ENCODE results near the gene PRR18.

PRR18 gene

DNA sequence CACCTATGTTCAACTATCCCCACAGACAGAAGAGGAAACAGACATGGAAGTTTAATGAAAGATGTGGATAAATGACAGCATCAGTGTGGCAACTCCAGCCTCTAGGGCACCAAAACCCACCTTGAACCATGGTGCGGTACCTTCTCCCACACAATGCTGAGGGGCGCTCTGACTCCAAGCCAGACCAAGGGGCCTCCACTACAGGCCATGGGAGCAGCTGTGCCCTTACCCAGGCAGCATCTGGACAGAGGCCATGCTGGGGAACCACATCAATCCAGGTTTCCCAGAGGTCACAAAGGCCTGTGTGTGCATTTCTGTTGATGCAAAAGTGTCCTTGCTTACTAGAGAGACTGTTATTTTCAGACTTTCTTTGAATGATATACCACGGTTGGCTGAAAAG is 4.1 kb downstream of the PRR18 start:
- peaks cover 44% of the 10 kb centered on the region for H3K27me3 ChIP-seq (ENCODE audit: control insufficient read depth, insufficient read depth, low read length)
- no peaks in the 10 kb centered on the region for H3K9me3 ChIP-seq (ENCODE audit: control insufficient read depth, insufficient read depth, low read depth, low read length)
- H3K4me1 ChIP-seq (ENCODE audit: control insufficient read depth, insufficient read depth, low read length) = 0 out of 2 replicates have a peak, but pooled peaks cover 6% of the 10 kb centered on the region
- no peaks in the 10 kb centered on the region for H3K36me3 ChIP-seq (ENCODE audit: control insufficient read depth, insufficient read depth, low read length)
- no peak overlapping the region for H3K9ac ChIP-seq (ENCODE audit: low read length)
- no peak overlapping the region for H3K4me3 ChIP-seq (ENCODE audit: low read depth, low read length)
- H3K27ac ChIP-seq (ENCODE audit: low read depth, low read length) = no peak overlapping the region

DNA sequence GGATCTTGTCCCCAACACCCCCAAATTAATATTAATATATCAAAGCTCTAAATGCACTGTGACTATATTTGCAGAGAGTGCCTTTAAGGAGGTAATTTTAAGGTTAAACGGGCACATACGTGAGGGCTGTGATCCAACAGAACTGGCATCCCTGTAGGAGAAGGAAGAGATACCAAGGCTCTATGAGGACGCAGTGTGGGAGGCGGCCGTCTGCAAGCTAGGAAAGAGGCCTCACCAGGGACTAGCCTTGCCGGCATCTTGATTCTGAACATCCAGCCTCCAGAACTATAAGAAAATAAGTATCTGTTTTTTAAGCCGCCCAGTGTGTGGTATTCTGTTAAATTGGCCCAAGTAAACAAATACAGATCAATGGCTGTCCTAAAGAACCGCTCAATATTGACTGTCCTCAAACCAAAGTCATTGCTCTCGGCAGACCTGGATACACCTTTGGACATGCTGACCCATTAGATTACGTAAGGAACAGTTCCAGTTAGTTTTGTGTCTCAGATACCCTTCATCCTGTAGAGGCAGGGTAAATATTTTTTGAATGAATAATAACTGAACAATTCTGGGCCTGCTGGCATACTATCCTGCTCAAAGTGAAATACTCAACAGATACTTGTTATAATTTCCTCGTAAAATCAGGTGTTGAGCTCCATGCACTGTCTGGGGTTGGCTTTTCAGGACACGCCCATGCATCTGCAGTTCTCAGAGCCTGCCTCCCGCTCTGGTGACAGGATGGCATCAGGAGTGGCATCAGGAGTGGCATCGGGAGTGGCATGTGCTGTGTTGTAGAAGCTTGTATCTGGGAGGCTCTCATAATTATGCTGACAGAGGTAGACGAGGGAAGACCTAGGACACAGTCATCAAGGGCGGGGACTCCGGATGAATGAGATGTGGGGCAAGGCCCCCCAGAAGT is 6.3 kb downstream of the PRR18 start:
- Histone ChIP-seq H3K9ac (ENCODE audit: low read length) (no peak overlapping the region), H3K4me1 (ENCODE audit: control insufficient read depth, insufficient read depth, low read length) (no peaks in the 10 kb centered on the region), H3K27me3 (ENCODE audit: control insufficient read depth, insufficient read depth, low read length) (peaks cover 21% of the 10 kb centered on the region), H3K9me3 (ENCODE audit: control insufficient read depth, insufficient read depth, low read depth, low read length) (peaks cover 6% of the 10 kb centered on the region; the same call in 1 of the 2 replicates), H3K4me3 (ENCODE audit: low read depth, low read length) (no peak overlapping the region), H3K27ac (ENCODE audit: low read depth, low read length) (no peak overlapping the region), H3K36me3 (ENCODE audit: control insufficient read depth, insufficient read depth, low read length) (no peaks in the 10 kb centered on the region)

DNA sequence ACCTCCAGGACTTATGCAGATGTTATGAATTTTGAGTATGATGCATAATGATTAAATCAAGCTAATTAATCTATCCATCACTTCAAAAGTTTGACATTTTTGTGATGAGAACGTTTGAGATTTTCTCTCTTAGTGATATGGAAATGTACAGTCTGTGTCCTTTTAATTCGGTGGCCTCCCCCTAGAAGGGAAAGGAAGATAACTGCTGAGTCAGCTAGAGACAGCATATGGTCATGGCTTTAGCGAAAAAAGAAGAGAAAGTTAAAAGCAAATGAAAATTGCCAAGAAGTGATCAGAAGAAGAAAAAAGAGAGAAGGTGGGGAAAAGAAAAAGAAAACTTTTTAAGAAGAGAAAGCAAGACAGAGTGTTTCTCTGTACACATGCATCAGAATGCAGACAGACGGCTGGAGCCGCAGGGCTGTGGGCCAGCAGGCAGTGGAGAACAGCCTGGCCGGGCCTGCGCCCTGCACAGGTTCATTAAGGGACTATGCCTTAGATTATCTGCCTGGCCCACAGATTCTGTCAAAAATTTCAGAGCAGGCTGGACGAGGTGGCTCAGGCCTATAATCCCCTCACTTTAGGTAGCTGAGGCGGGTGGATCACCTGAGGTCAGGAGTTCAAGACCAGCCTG is 7.7 kb downstream of the PRR18 start:
- H3K27ac ChIP-seq (ENCODE audit: low read depth, low read length) = no peak overlapping the region
- H3K27me3 ChIP-seq (ENCODE audit: control insufficient read depth, insufficient read depth, low read length) = peaks cover 7% of the 10 kb centered on the region
- H3K36me3 ChIP-seq (ENCODE audit: control insufficient read depth, insufficient read depth, low read length) = no peaks in the 10 kb centered on the region
- peaks cover 20% of the 10 kb centered on the region; the same call in 1 of the 2 replicates for H3K9me3 ChIP-seq (ENCODE audit: control insufficient read depth, insufficient read depth, low read depth, low read length)
- H3K4me1 ChIP-seq (ENCODE audit: control insufficient read depth, insufficient read depth, low read length) = no peaks in the 10 kb centered on the region
- H3K9ac ChIP-seq (ENCODE audit: low read length) = no peak overlapping the region
- no peak overlapping the region for H3K4me3 ChIP-seq (ENCODE audit: low read depth, low read length)

DNA sequence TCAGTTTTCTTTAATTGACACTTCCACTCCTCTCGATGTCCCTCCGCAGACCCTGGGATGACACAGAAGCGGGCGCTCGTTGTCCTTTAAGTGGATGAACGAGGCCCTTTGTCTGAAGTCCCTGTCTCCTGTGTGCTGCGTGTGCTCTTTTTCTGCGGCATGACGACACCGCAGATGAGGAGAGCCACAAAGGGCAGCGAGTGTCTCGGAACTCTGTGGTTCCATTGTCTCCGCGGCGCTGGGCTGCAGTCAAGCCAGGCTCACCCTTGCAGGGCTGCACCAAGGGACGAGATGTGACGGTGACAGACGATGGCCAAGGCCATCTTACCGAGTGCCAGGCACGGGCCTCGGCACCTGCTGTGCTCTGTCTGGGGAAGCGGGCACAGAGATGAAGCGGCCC is 10.6 kb downstream of the PRR18 start:
- Histone ChIP-seq H3K27ac (ENCODE audit: low read depth, low read length) (no peak overlapping the region), H3K9me3 (ENCODE audit: control insufficient read depth, insufficient read depth, low read depth, low read length) (peaks cover 25% of the 10 kb centered on the region; the same call in 1 of the 2 replicates), H3K4me3 (ENCODE audit: low read depth, low read length) (no peak overlapping the region), H3K27me3 (ENCODE audit: control insufficient read depth, insufficient read depth, low read length) (no peaks in the 10 kb centered on the region), H3K36me3 (ENCODE audit: control insufficient read depth, insufficient read depth, low read length) (no peaks in the 10 kb centered on the region), H3K4me1 (ENCODE audit: control insufficient read depth, insufficient read depth, low read length) (no peaks in the 10 kb centered on the region), H3K9ac (ENCODE audit: low read length) (no peak overlapping the region)

DNA sequence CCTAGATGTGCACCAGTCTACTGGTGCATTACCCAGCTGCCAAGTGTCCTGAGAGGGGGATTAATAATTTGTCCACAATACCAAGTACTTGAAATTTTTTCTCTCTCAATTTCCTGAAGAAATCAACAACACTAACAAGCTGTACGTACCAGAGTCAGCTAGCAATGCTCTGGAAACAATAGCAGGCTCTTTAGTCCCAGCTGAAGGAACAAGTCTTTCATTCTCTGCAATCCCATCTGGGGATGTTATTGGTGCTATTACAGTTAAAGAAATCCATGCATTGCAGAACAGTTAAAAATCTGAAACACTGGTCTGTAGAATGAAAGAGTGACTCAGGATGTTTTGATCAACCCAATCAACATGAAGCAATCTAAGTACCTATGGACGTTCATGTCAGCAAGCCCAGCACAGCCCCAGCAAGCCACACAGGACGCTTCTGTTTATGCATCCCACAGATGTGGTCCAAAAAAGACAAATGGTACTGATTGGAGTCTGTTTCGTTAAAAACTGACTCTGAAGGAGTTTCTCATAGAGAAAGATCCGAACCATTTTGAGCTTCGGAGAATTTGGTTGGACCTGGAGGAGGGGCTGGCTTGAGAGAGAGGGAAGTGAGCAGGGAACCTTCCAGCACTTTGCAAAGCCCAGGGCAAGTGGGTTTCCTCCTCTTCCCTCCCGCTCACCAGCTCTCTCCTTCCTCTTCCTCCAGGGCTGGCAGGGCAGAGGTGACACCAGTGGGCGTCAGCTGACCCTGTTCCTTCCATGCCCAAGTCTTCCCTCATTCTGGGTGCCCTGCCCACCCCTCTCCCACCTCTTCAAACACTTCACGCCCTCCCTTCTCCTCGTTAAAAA is 11.9 kb downstream of the PRR18 start:
- no peak overlapping the region for H3K4me3 ChIP-seq (ENCODE audit: low read depth, low read length)
- H3K27ac ChIP-seq (ENCODE audit: low read depth, low read length) = no peak overlapping the region
- no peaks in the 10 kb centered on the region for H3K36me3 ChIP-seq (ENCODE audit: control insufficient read depth, insufficient read depth, low read length)
- H3K27me3 ChIP-seq (ENCODE audit: control insufficient read depth, insufficient read depth, low read length) = no peaks in the 10 kb centered on the region
- no peaks in the 10 kb centered on the region for H3K4me1 ChIP-seq (ENCODE audit: control insufficient read depth, insufficient read depth, low read length)
- H3K9ac ChIP-seq (ENCODE audit: low read length) = no peak overlapping the region
- H3K9me3 ChIP-seq (ENCODE audit: control insufficient read depth, insufficient read depth, low read depth, low read length) = peaks cover 25% of the 10 kb centered on the region; the same call in 1 of the 2 replicates

DNA sequence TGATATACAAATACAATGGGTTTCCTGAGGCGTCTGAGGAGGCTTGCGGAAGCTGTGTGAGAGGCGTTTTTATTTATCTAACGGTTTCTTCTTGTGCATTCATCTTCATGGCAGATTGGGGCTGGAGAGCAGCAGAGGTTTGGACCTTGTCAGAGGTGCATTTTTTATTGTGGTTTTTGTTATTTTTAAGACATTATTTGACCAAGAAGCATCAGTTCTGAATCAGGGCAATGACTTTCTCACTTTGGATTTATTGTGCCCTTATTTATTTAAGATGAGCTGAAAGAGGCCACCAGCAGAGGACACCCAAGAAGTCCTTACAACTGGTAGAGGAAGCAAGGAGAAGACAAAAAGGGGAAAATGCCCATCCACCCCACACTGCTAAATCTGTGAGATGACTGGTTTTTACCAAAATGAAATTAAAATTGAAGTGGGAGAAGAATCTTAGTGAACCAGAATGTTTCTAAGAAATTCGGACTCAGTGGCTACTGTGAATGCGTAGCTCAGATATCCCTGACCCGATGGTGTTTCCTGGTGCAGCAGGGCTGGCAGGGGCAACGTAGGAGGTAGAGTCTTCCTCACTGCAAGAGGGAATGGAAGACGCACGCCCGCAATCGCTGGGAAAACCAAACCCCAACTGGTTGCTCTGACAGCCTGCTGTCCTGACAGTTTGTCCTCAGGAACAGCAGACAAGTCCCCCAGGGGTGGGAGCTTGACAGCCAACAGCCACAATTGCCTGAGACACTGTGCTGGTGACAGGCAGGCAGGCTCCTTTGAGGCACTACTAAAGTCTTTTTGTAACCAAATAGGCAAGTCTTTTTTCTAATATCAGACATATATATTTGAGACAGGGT is 14.2 kb downstream of the PRR18 start:
- no peaks in the 10 kb centered on the region for H3K4me1 ChIP-seq (ENCODE audit: control insufficient read depth, insufficient read depth, low read length)
- no peaks in the 10 kb centered on the region for H3K36me3 ChIP-seq (ENCODE audit: control insufficient read depth, insufficient read depth, low read length)
- H3K9ac ChIP-seq (ENCODE audit: low read length) = no peak overlapping the region
- peaks cover 25% of the 10 kb centered on the region; the same call in 1 of the 2 replicates for H3K9me3 ChIP-seq (ENCODE audit: control insufficient read depth, insufficient read depth, low read depth, low read length)
- H3K27me3 ChIP-seq (ENCODE audit: control insufficient read depth, insufficient read depth, low read length) = no peaks in the 10 kb centered on the region
- H3K27ac ChIP-seq (ENCODE audit: low read depth, low read length) = no peak overlapping the region
- H3K4me3 ChIP-seq (ENCODE audit: low read depth, low read length) = no peak overlapping the region

DNA sequence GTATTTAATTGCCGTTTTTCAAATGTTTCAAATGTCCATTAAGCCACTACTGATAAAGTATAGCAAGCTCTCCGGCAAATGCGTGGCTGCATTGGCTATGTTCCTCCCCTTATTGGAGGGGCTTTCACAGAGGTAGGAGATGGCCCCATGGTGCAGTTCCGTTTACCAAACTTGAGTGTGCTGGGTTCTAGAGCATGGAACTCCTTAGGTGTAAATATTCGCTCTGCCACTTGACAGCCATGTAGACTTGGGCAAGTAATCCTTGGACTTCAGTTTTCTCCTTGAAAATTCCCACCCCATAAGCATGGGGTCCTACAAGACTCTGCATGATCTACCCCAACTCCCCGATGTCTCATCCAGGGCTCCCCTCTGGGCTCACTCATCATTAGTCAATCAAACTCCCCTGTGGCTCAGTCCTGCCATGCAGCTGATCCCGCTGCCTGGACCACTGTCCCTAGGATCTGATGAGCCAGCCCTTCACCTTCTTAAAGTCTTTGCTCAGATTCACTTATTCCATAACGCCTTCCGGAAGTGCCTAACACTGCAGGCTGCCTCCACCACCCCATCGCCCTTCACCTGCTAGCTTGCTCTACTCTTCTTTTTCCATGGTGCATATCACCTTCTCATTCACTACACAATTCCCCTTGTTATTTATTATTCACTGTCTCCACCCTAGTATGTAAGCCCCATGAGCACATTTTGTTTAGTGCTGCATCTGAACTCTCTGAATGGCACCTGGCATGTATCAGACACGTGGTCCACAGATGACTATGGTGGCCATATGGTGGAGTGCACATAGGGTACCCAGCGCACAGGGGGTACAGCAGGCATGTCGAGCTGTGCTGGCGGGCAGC is 18.8 kb downstream of the PRR18 start:
- Histone ChIP-seq H3K9ac (ENCODE audit: low read length) (no peak overlapping the region), H3K36me3 (ENCODE audit: control insufficient read depth, insufficient read depth, low read length) (no peaks in the 10 kb centered on the region), H3K27me3 (ENCODE audit: control insufficient read depth, insufficient read depth, low read length) (peaks cover 3% of the 10 kb centered on the region; the same call in 1 of the 2 replicates), H3K4me3 (ENCODE audit: low read depth, low read length) (no peak overlapping the region), H3K4me1 (ENCODE audit: control insufficient read depth, insufficient read depth, low read length) (peaks cover 6% of the 10 kb centered on the region; the same call in 1 of the 2 replicates), H3K9me3 (ENCODE audit: control insufficient read depth, insufficient read depth, low read depth, low read length) (no peaks in the 10 kb centered on the region), H3K27ac (ENCODE audit: low read depth, low read length) (no peak overlapping the region)

DNA sequence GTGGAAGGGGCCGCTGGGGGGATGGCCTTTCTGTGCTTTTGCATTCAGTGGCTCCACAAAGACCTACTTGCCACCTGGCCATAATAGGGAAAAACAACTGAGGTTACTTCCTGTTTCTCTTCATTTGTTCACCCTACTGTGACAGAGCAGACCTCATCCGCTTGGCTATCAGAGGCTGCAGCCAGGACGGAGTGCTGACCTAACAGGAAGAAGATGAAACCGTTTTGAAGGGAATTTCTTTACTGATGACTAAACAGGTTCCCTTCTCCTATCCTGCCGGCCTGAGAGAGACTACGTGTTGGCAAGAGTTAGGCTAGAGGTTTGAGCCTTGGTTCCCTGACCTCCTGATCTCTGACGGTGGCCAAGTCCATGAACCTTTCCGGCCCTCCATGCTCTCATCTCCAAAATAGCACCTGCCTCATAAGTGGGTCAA is 21.3 kb downstream of the PRR18 start:
- Histone ChIP-seq H3K36me3 (ENCODE audit: control insufficient read depth, insufficient read depth, low read length) (no peaks in the 10 kb centered on the region), H3K9me3 (ENCODE audit: control insufficient read depth, insufficient read depth, low read depth, low read length) (no peaks in the 10 kb centered on the region), H3K27ac (ENCODE audit: low read depth, low read length) (no peak overlapping the region), H3K4me3 (ENCODE audit: low read depth, low read length) (no peak overlapping the region), H3K9ac (ENCODE audit: low read length) (no peak overlapping the region), H3K27me3 (ENCODE audit: control insufficient read depth, insufficient read depth, low read length) (peaks cover 15% of the 10 kb centered on the region), H3K4me1 (ENCODE audit: control insufficient read depth, insufficient read depth, low read length) (peaks cover 6% of the 10 kb centered on the region; the same call in 1 of the 2 replicates)

DNA sequence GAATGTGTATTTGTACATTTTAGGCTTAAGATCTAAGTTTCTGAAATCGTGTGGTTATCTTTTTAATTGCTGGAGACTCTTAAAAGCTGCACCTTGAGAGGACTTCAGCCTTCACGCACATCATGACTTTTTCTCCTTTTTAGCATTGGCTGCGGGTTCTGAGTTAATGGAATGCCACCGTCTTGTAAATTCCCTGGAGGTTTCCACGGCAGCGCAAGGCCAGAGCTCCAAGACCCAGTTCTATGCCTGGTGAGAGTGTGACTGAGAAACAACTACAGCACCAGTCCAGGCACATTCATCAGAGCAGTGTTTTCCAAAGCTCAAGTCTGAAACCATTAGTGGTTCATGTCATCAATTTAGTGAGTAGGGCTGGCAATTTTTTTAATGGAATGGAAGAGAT is 23.0 kb downstream of the PRR18 start:
- H3K4me3 ChIP-seq (ENCODE audit: low read depth, low read length) = no peak overlapping the region
- peaks cover 15% of the 10 kb centered on the region for H3K27me3 ChIP-seq (ENCODE audit: control insufficient read depth, insufficient read depth, low read length)
- no peaks in the 10 kb centered on the region for H3K9me3 ChIP-seq (ENCODE audit: control insufficient read depth, insufficient read depth, low read depth, low read length)
- H3K9ac ChIP-seq (ENCODE audit: low read length) = no peak overlapping the region
- H3K4me1 ChIP-seq (ENCODE audit: control insufficient read depth, insufficient read depth, low read length) = peaks cover 6% of the 10 kb centered on the region; the same call in 1 of the 2 replicates
- no peaks in the 10 kb centered on the region for H3K36me3 ChIP-seq (ENCODE audit: control insufficient read depth, insufficient read depth, low read length)
- H3K27ac ChIP-seq (ENCODE audit: low read depth, low read length) = no peak overlapping the region

Data from HUES6 (cell line).